ENCODE results near the gene STRBP.

GRCh38 chr9:123237220-123237619 lies 31.2 kb downstream of the STRBP start:
- TF ChIP-seq CTCF (conservative IDR thresholded peaks at IDR 0.05; ENCODE audit: low read depth, low read length), result no peak
- no peak for TF ChIP-seq MXI1 (IDR thresholded peaks at IDR 0.05; ENCODE audit: borderline replicate concordance, low read depth, low read length)
- TF ChIP-seq POLR2A (IDR thresholded peaks at IDR 0.05; ENCODE audit: low read depth, low read length), result no peak
- TF ChIP-seq MAZ (IDR thresholded peaks at IDR 0.05; ENCODE audit: borderline replicate concordance, low read depth, low read length), result no peak
- no peak for TF ChIP-seq RAD21 (IDR thresholded peaks at IDR 0.05; ENCODE audit: low read length)
- no peak for TF ChIP-seq SMC3 (IDR thresholded peaks at IDR 0.05; ENCODE audit: low read depth, low read length)
- TF ChIP-seq FOS (IDR thresholded peaks at IDR 0.05; ENCODE audit: low read depth, low read length), result no peak
- no peak for TF ChIP-seq USF2 (IDR thresholded peaks at IDR 0.05; ENCODE audit: low read depth, low read length)
- TF ChIP-seq CEBPB (IDR thresholded peaks at IDR 0.05; ENCODE audit: low read depth, low read length), result no peak
- TF ChIP-seq MAFK (IDR thresholded peaks at IDR 0.05; ENCODE audit: low read depth, low read length), result no peak

Measured in IMR-90 (cell line).